ENCODE measurements around the gene PTPRM. TPM values are rescaled to one million over a fixed set of nuclear protein-coding genes. Genes with fewer than 3 reads are reported as not detected.
A peak's percentile ranks its signal among the peaks of the same experiment; 100 is the strongest.
"Not testable (repeated sequence)": the region's sequence is repeated elsewhere in the genome, so short reads cannot be mapped to it uniquely, and the experiment has no call there.

PTPRM gene
- total RNA-seq, 1 donor from 2014 or later = 131 TPM

GRCh38 chr18:8056723-8057122 is 489.6 kb downstream of the PTPRM start:
- Mint-ChIP-seq H3K27ac (ENCODE audit: unreplicated experiment) (no peak overlapping the region), H3K4me3 (ENCODE audit: unreplicated experiment) (no peak overlapping the region), H3K9me3 (ENCODE audit: low read depth) (no peaks in the 10 kb centered on the region), H3K27me3 (ENCODE audit: low read depth) (no peaks in the 10 kb centered on the region), H3K4me1 (ENCODE audit: low read depth) (peaks cover 20% of the 10 kb centered on the region), H3K36me3 (ENCODE audit: low read depth) (no peaks in the 10 kb centered on the region)
- no peak for DNase-seq (ENCODE audit: low spot score)
- no peak for TF ChIP-seq CTCF (IDR thresholded peaks at IDR 0.05)

GRCh38 chr18:8063152-8063551 is 496.0 kb downstream of the PTPRM start:
- not testable (repeated sequence) for H3K4me1 Mint-ChIP-seq (ENCODE audit: low read depth); H3K9me3 Mint-ChIP-seq (ENCODE audit: low read depth); DNase-seq (ENCODE audit: low spot score); H3K36me3 Mint-ChIP-seq (ENCODE audit: low read depth); H3K27me3 Mint-ChIP-seq (ENCODE audit: low read depth)
- H3K4me3 Mint-ChIP-seq (ENCODE audit: unreplicated experiment) = peak overlapping the region; percentile 76
- H3K27ac Mint-ChIP-seq (ENCODE audit: unreplicated experiment) = peak overlapping the region; percentile 77

GRCh38 chr18:8063733-8064132 is 496.6 kb downstream of the PTPRM start:
- peak; percentile 43 for TF ChIP-seq CTCF (IDR thresholded peaks at IDR 0.05)
- Mint-ChIP-seq H3K27me3 (ENCODE audit: low read depth) (no peaks in the 10 kb centered on the region), H3K4me3 (ENCODE audit: unreplicated experiment) (peak overlapping the region; percentile 76), H3K9me3 (ENCODE audit: low read depth) (no peaks in the 10 kb centered on the region), H3K36me3 (ENCODE audit: low read depth) (no peaks in the 10 kb centered on the region), H3K4me1 (ENCODE audit: low read depth) (peaks cover 6% of the 10 kb centered on the region), H3K27ac (ENCODE audit: unreplicated experiment) (no peak overlapping the region)
- no peak for DNase-seq (ENCODE audit: low spot score)

- Mint-ChIP-seq H3K27me3 (ENCODE audit: low read depth) (no peaks in the 10 kb centered on the region), H3K36me3 (ENCODE audit: low read depth) (peaks cover 6% of the 10 kb centered on the region)
Observed at GRCh38 chr18:8065284-8065683, 498.2 kb downstream of the PTPRM start.

GRCh38 chr18:8065773-8066172 is 498.7 kb downstream of the PTPRM start:
- no peaks in the 10 kb centered on the region for H3K27me3 Mint-ChIP-seq (ENCODE audit: low read depth)
- no peak for DNase-seq (ENCODE audit: low spot score)
- peaks cover 6% of the 10 kb centered on the region for H3K36me3 Mint-ChIP-seq (ENCODE audit: low read depth)
- no peak overlapping the region for H3K4me3 Mint-ChIP-seq (ENCODE audit: unreplicated experiment)
- H3K4me1 Mint-ChIP-seq (ENCODE audit: low read depth) = peaks cover 6% of the 10 kb centered on the region
- H3K27ac Mint-ChIP-seq (ENCODE audit: unreplicated experiment) = no peak overlapping the region
- TF ChIP-seq CTCF (IDR thresholded peaks at IDR 0.05) = no peak
- H3K9me3 Mint-ChIP-seq (ENCODE audit: low read depth) = no peaks in the 10 kb centered on the region

More at GRCh38 chr18:8065284-8065683, 498.2 kb downstream of the PTPRM start:
- Mint-ChIP-seq H3K27ac (ENCODE audit: unreplicated experiment) (no peak overlapping the region), H3K4me3 (ENCODE audit: unreplicated experiment) (no peak overlapping the region), H3K4me1 (ENCODE audit: low read depth) (peaks cover 6% of the 10 kb centered on the region), H3K9me3 (ENCODE audit: low read depth) (no peaks in the 10 kb centered on the region)
- no peak for DNase-seq (ENCODE audit: low spot score)
- no peak for TF ChIP-seq CTCF (IDR thresholded peaks at IDR 0.05)

- no peaks in the 10 kb centered on the region for H3K27me3 Mint-ChIP-seq (ENCODE audit: low read depth)
- no peak for TF ChIP-seq CTCF (IDR thresholded peaks at IDR 0.05)
Observed at GRCh38 chr18:8069708-8070107, 502.6 kb downstream of the PTPRM start.

More at GRCh38 chr18:8069708-8070107, 502.6 kb downstream of the PTPRM start:
- H3K27ac Mint-ChIP-seq (ENCODE audit: unreplicated experiment) = no peak overlapping the region
- no peak for DNase-seq (ENCODE audit: low spot score)
- no peaks in the 10 kb centered on the region for H3K9me3 Mint-ChIP-seq (ENCODE audit: low read depth)
- no peak overlapping the region for H3K4me3 Mint-ChIP-seq (ENCODE audit: unreplicated experiment)
- H3K36me3 Mint-ChIP-seq (ENCODE audit: low read depth) = peaks cover 11% of the 10 kb centered on the region
- peaks cover 9% of the 10 kb centered on the region for H3K4me1 Mint-ChIP-seq (ENCODE audit: low read depth)
